GM19324 (cell line): ENCODE measurements around the gene TCEA3.

ENCODE experiments used
- ATAC-seq: cut with Tn5 transposase; IDR thresholded peaks from one replicate; pipeline ENCODE4 v1.9.1; 2021; ENCODE audit warnings: mild to moderate bottlenecking, moderate library complexity; ENCODE audit not compliant: unreplicated experiment, low FRiP score

Gene TCEA3

GRCh38 chr1:23448846-23449245 lies 24.3 kb upstream of the TCEA3 start:
- ATAC-seq = no peak

DNA sequence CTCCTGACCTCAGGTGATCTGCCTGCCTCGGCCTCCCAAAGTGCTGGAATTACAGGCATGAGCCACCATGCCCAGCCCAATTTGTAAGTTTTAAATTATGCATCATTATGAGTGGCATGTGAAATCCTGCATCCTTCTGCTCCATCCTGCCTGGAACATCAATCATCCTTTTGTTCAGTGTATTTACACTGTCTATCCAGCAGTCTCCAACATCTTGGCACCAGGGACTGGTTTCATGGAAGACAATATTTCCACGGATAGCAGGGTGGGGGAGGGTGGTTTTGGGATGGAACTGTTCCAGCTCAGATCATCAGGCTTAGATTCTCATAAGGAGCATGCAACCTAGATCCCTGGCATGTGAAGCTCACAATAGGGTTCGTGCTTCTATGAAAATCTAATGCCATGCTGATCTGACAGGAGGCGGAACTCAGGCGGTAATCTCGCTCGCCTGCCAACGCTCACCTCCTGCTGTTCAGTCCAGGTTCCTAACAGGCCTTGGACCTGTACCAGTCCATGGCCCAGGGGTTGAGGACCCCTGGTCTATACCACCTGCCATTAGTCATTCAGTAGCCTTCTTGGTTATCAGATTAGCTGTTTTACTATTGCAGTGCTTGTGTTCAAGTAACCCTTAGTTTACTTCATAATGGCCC lies 22.2 kb upstream of the TCEA3 start:
- ATAC-seq = no peak

DNA sequence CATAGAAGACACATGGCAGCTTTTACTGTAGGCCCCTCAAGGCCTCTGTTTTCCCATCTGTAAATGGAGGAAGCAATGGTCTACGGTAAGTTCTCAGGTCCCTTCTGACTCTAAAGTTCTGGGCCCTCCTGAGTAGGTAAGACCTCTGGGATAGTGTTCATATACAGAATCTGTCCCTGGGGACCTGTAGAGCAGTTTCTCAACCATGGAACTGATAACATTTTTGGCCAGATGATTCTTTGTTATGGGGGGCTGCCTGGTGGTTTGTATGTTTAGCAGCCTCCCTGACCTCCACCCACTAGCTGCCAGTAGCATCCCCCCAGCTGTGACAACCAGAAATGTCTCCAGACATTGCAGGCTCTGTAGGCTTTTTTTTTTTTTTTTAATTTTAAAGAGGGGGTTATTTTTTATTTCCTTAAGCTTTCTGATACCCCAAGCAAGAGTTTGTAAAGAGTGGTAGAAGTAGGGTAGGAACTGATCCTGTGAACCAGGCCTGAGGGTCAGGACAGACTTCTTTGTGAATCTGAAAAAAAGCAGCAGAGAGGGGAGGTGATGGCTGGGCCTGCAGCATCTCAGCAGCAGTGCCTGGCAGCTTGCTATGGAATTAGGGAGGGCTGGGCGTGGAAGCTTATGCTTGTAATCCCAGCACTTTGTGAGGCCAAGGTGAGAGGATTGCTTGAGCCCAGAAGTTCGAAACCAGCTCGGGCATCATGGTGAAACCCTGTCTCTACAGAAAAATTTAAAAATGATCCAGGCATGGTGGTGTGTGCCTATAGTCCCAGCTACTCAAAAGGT lies 20.2 kb upstream of the TCEA3 start:
- no peak for ATAC-seq

DNA sequence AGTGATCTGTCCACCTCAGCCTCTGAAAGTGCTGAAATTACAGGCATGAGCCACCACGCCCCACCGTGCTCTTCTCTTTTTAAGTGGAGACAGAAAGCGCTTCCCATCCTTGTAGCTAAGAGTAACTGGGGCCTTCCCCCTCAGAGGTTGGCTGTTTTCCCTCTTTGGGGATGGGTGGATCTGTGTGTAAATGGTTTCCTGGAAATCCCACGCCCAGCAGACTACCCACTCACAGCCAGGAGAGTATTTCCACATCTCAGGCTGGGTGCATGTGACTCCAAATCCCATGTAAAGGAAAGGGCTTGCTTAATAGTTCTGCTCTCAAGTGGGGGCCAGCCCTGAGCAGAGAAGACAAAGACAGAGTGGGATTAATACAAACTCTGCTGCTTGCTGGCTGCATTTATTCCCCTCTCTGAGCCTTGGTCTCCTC lies 19.6 kb upstream of the TCEA3 start:
- ATAC-seq = no peak

DNA sequence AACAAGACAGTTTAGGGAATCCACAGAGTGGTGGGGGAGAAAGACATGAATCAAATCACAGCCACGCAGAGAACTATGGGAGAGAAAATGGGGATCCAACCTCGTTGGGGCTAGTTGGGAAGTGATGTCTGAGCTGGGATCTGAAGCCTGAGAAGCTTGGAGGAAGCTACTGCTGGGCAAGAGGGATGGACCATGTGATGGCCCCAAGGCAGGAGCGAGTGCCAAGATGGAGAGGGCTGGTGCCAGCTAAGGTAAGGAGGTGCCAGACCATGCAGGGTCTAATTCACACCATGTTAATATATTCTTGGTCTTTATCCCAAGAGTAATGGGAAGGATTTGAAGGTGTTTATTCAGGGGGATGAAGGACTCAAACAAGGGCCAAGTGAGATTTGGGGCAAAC lies 18.2 kb upstream of the TCEA3 start:
- ATAC-seq = no peak

DNA sequence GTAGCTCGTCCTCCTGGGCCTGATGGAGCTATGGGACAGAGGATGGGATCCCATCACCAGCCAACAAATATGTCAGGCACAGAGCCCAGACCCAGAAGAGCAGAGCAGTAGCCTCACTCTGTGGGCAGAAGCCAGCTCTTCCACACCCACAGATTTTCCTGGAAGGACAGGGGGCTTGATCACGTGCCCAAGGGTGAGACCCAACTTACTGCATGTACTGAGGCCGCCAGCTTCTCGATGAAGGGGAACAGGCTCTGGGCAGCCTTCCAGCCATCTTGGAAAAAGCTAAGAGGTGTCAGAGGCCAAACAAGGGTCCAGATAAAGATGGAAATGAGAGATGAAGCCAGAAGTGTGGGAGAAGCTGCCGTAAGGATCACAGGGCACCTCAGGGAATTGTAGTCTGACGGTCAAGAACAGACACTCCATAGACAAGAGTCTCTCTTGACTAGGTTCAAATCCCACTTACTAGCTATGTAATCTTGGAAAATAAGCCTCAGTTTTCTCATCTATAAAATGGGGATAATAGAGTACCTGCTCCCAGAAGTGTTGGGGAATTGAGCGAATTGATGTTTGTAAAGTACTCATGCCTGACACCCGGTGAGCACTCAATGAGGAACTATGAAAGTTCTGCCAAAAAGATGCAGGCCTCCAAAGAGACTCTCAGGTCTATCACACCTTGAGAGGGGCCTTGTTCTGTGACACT lies 17.0 kb upstream of the TCEA3 start:
- no peak for ATAC-seq

DNA sequence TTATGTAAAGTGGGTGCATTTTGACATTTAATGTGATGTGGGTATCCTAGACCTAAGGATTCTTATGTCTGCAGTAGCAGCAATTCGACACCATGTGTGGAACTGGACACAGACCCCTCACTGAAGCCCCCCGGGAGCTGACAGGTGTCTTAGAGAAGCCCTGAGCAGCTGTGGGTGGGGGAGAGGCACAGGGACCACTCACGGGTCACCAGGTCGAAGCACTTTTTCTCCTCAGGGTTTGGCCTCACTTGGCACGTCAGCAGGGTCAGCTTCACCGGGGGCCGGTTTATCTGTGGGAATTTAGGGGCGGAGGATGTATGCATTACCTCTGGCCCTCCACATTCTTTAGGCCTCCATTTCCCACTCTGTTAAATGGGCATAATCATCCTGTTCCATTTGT lies 14.0 kb upstream of the TCEA3 start:
- no peak for ATAC-seq

DNA sequence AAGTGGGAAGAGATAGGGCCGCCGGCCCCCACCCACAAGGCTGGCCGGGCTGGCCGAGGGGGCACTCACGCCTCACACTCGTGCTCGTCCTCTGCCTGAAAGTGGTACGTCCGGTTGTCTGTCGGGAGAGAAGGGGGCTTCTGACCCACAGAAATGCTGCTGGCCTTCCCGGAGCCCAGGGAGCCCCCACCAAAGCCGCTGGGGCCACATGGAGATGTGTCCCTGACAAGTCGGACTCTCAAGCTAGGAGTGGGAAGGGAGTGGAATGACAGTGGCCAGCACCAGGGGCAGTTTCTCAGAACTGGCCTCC lies 12.8 kb upstream of the TCEA3 start:
- ATAC-seq = no peak

GRCh38 chr1:23436520-23437354 lies 12.2 kb upstream of the TCEA3 start:
- no peak for ATAC-seq

DNA sequence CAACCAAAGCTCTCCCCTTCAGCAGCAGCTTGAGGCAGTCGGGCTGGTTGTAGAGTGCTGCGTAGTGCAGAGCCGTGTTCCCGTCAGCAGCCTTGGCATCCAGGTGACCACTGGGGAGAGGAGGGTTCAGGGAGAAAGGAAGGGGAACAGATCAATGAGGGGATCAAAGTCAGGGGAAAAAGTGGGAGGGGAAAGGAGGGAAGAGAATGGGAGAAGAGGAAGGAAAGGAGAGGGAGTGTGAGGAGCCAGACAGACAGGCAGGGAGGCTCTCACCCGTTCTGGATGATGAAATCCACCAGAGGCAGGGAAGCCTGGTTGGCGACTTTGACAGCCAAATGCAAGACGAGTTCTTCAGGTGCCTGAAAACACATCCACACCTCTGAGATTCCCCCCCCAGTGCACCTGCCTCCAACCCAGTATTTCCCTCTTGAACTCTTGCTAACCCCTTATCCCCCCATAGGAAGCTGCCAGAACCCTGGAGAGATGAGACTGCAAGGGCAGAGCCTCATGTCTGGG lies 9.8 kb upstream of the TCEA3 start:
- ATAC-seq = no peak

DNA sequence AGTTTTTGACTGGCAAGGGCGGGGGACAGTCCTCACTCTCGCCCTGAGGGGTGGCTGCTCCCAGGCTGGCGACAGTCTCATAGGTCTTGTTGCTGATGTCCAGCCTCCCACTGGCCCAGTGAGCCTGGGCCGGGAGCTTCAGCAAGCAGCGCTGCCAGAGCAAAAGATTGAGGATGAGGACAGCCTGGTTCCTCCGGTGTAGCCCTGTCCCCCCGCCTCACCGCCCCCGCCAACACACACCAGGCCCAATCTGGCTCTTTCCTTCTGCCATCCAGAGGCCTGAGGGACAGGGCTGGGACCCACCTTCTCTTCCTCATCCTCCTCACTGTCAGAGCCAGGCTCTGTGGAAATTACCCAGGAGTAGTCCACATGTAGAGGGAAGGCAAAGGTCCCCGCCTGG lies 8.6 kb upstream of the TCEA3 start:
- ATAC-seq = no peak

DNA sequence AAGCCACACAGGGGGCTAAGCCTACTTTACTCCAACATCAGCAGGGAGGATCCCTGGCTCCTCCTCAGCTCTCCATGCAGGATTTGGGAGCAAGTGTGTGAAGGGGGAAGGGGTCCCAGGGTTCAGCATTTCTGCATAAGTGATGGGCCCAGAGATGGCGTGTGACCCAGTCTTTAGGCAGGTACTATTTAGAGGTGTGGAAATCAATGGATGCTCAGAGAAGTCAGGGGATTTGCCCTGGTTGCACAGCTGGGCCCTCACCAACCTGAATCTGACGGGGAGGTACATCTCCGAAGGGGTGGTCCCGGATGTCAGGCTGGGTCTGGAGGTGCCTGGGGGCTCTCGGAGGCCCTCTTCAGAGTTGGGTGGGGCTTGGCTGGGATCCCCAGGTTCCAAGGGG lies 6.9 kb upstream of the TCEA3 start:
- ATAC-seq = no peak

GRCh38 chr1:23430803-23431202 lies 6.3 kb upstream of the TCEA3 start:
- no peak for ATAC-seq

DNA sequence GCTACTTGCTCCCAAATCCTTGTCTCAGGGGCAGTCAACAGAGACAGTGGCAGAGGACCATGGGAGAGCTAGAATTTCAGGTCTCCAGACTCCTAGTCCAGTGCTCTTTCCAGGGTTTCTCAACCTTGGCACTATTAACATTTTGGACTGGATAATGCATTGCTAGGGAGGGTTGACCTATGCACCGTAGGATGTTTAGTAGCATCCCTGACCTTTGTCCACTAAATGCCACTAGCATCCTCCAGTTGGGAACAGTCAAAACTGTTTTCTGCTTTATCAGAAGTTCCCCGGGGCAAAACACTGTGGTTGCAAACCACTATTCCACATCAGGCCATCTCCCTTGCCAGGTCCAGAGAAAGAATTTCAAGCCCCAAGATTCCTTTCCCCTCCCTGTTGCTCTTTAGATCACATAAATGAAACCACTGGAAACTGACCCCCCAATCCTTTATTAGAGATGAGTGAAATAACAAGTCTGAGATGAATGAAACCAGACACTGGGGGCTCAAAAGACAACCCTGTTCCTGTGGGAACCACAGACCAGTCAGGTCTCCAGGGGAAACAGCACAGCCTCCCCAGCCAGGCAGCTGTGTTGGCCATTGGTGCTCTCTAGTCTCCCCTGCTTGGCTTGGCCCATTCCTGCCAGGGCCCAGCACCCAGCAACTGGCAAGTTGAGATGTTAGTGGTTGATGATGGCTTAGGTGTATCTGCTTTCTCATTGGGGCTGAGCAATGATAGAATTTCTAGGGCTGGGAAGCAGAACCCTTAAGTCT lies 3.8 kb upstream of the TCEA3 start:
- ATAC-seq = no peak

- no peak for ATAC-seq
Observed at GRCh38 chr1:23427550-23427949, 3.0 kb upstream of the TCEA3 start.

DNA sequence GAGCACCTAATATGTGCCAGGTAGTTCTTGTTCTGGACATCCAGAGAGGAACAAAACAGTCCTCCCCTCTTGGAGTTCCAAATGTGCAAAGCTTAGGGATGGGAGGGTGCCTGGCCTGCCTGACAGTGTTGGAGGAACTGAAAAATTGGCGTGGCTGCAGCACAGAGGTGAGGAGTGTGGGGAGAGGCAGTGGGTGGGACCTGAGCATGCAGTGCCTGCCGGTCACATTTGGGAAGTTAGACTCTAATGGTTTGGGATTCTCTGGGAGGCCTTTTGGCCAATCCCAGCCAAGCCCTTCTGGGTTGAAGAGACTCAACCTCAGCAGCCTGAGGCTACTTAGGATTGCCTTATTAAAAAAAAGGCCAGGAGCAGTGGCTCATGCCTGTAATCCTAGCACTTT lies 2.3 kb upstream of the TCEA3 start:
- no peak for ATAC-seq

- ATAC-seq = no peak
Observed at GRCh38 chr1:23425193-23425494, 596 bp upstream of the TCEA3 start.

DNA sequence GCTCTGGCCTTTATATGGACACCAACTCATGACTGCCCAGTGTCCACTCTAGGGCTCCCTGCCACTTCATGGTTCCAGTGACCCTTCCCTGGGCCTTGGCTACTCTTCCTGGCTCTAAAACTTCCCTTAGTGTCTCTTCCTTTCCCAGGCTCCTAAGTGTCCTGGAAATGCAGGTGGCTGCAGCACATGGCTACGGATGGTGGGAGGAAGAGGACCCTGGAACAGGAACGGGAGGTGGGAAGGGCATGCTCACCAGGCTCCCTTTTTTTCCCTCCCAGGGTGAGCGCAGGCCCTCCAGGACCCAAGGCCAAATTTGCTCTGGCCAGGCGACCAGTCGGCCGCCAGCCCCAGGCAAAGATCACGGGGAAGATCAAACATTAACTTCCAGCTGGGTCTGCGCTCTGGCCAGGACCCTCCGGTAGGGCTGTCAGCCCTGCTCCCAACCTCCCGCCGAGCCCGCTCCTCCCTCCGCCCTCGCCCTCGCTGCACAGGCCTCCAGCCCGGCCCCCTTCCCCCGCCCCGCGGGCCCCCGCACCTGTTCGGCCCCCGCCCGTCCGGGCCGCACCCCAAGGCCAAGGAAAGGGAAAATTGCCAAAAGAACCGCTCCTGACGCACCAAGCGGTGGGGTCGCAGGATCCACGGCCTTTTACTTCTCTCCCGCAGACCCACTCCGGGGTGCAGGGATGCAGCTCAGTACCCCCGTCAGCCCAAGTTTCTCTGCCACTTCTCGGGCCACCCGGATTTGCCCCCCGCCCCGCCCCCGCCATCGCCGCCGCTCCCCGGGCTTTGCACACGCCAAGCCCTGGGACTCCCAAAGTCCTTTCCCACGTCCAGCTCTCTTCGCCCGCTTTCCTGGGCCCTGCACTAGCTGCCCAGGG lies 894 bp downstream of the TCEA3 start:
- no peak for ATAC-seq

DNA sequence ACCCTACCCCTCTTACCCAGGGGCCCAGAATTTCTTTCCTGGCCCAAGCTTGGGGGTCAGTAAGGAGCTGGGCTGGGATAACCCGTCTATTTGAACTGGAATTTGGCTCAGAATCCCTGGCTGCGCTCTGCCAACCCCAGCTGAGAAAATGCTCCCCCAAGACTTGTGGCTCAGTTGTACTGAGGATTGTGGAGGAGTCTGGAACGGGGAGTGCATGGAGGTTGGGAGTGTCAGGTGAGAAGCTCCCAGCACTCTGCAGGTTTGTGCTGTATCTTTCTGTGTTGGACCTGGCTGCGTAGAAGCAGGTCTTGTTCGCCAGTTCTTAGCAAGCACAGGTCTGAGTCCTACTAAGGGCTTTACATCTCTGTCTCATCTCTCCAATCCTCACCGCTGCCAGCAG lies 1.6 kb downstream of the TCEA3 start:
- no peak for ATAC-seq
